SK-N-SH treated with all-trans-retinoic acid at 6 μM for 48 hours (cell line): Measurements from ENCODE around the gene RTP1.

ENCODE experiments used
- ATAC-seq: fragments of 200-7000 bp; cut with Tn5 transposase; 3 replicates; pipeline ENCODE4 v1.9.1; 2020; ENCODE audit warnings: mild to moderate bottlenecking, moderate library complexity
- ARNTL ChIP-seq: fragments of 450-650 bp; formaldehyde crosslinking; IDR thresholded peaks from 2 replicates; pipeline ENCODE4 v1.5.0; 2020; ENCODE audit warnings: low read depth, mild to moderate bottlenecking, moderate library complexity, borderline replicate concordance
- CREB5 ChIP-seq: fragments of 250-450 bp; sonication (Bioruptor Pico); IDR thresholded peaks from 2 replicates; pipeline ENCODE4 v1.5.1; 2020; ENCODE audit warnings: low read depth, mild to moderate bottlenecking, moderate library complexity
- CSDC2 ChIP-seq: fragments of 250-450 bp; sonication (Bioruptor Pico); IDR thresholded peaks from 2 replicates; pipeline ENCODE4 v1.5.0; 2020; ENCODE audit warnings: mild to moderate bottlenecking, moderate library complexity
- CSRNP3 ChIP-seq: fragments of 250-450 bp; sonication (Bioruptor Pico); IDR thresholded peaks from 2 replicates; pipeline ENCODE4 v1.5.1; 2021; ENCODE audit warnings: mild to moderate bottlenecking, moderate library complexity
- GLIS3 ChIP-seq: fragments of 250-450 bp; sonication (Bioruptor Pico); IDR thresholded peaks from 2 replicates; pipeline ENCODE4 v1.5.0; 2020; ENCODE audit warnings: mild to moderate bottlenecking, moderate library complexity
- ISL1 ChIP-seq: fragments of 250-450 bp; sonication (Bioruptor Pico); IDR thresholded peaks from 2 replicates; pipeline ENCODE4 v2.1.2; 2022; ENCODE audit warnings: mild to moderate bottlenecking, moderate library complexity
- OSR1 ChIP-seq: fragments of 250-450 bp; sonication (Bioruptor Pico); IDR thresholded peaks from 2 replicates; pipeline ENCODE4 v1.8.0; 2022; ENCODE audit warnings: moderate library complexity, mild to moderate bottlenecking, inconsistent platforms
- POU6F1 ChIP-seq: fragments of 250-450 bp; sonication (Bioruptor Pico); IDR thresholded peaks from 2 replicates; pipeline ENCODE4 v1.8.0; 2021; ENCODE audit warnings: low read depth, mild to moderate bottlenecking, moderate library complexity, borderline replicate concordance
- PPARA ChIP-seq: fragments of 250-450 bp; sonication (Bioruptor Pico); IDR thresholded peaks from 2 replicates; pipeline ENCODE4 v1.5.0; 2020; ENCODE audit warnings: mild to moderate bottlenecking, borderline replicate concordance
- RARB ChIP-seq: fragments of 250-450 bp; sonication (Bioruptor Pico); IDR thresholded peaks from 2 replicates; pipeline ENCODE4 v1.8.0; 2021; ENCODE audit warnings: mild to moderate bottlenecking, moderate library complexity
- SNAI2 ChIP-seq: fragments of 250-450 bp; sonication (Bioruptor Pico); IDR thresholded peaks from 2 replicates; pipeline ENCODE4 v1.5.0; 2020; ENCODE audit warnings: mild to moderate bottlenecking, moderate library complexity
- TOX ChIP-seq: fragments of 250-450 bp; sonication (Bioruptor Pico); IDR thresholded peaks from 2 replicates; pipeline ENCODE4 v1.8.0; 2021; ENCODE audit warnings: mild to moderate bottlenecking, moderate library complexity, borderline replicate concordance
- ZC3H10 ChIP-seq: fragments of 250-450 bp; sonication (Bioruptor Pico); IDR thresholded peaks from 2 replicates; pipeline ENCODE4 v1.5.1; 2021; ENCODE audit warnings: mild to moderate bottlenecking, moderate library complexity
- ZFP3 ChIP-seq: fragments of 250-450 bp; sonication (Bioruptor Pico); IDR thresholded peaks from 2 replicates; pipeline ENCODE4 v1.5.0; 2020; ENCODE audit warnings: mild to moderate bottlenecking, moderate library complexity
- ZFP30 ChIP-seq: fragments of 450-650 bp; formaldehyde crosslinking; IDR thresholded peaks from 2 replicates; pipeline ENCODE4 v1.5.0; 2022; ENCODE audit warnings: mild to moderate bottlenecking, moderate library complexity
- ZNF565 ChIP-seq: fragments of 450-650 bp; formaldehyde crosslinking; conservative IDR thresholded peaks from 2 replicates; pipeline ENCODE4 v1.5.0; 2020; ENCODE audit warnings: low read depth, mild to moderate bottlenecking, moderate library complexity
- ZNF70 ChIP-seq: fragments of 450-650 bp; formaldehyde crosslinking; IDR thresholded peaks from 2 replicates; pipeline ENCODE4 v1.5.0; 2020; ENCODE audit warnings: mild to moderate bottlenecking, moderate library complexity
- ZNF8 ChIP-seq: fragments of 450-650 bp; formaldehyde crosslinking; IDR thresholded peaks from 2 replicates; pipeline ENCODE4 v1.5.0; 2020; ENCODE audit warnings: mild to moderate bottlenecking, moderate library complexity
- TF ChIP-seq, protein P1 (sequence below): fragments of 250-450 bp; sonication (Bioruptor Pico); IDR thresholded peaks from 2 replicates; pipeline ENCODE4 v1.5.0; 2020; ENCODE audit warnings: mild to moderate bottlenecking, moderate library complexity

RTP1 gene, protein sequence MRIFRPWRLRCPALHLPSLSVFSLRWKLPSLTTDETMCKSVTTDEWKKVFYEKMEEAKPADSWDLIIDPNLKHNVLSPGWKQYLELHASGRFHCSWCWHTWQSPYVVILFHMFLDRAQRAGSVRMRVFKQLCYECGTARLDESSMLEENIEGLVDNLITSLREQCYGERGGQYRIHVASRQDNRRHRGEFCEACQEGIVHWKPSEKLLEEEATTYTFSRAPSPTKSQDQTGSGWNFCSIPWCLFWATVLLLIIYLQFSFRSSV

GRCh38 chr3:187197335-187197649, at the start of gene RTP1:
RTP1 (plus strand) TSS chr3:187197486; CDS start chr3:187197516, 30 bp downstream.
- no peak for ATAC-seq
- TF ChIP-seq ZNF8 (CRISPR knock-in tag), result no peak
- TF ChIP-seq ZFP30 (CRISPR knock-in tag), result no peak

- no peak for TF ChIP-seq CSDC2 (CRISPR knock-in tag)
- TF ChIP-seq GLIS3 (CRISPR knock-in tag), result no peak
- no peak for TF ChIP-seq ZFP3 (CRISPR knock-in tag)
- TF ChIP-seq ZFP30 (CRISPR knock-in tag), result no peak
- TF ChIP-seq ARNTL (CRISPR knock-in tag), result no peak
- TF ChIP-seq ZC3H10 (CRISPR knock-in tag), result no peak
- TF ChIP-seq SNAI2 (CRISPR knock-in tag), result no peak
- no peak for TF ChIP-seq CSRNP3 (CRISPR knock-in tag)
- no peak for TF ChIP-seq ZNF70 (CRISPR knock-in tag)
- no peak for TF ChIP-seq OSR1 (CRISPR knock-in tag)
- TF ChIP-seq POU6F1 (CRISPR knock-in tag), result no peak
- TF ChIP-seq ZNF565 (CRISPR knock-in tag), result no peak
- TF ChIP-seq PPARA (CRISPR knock-in tag), result no peak
- TF ChIP-seq CREB5 (CRISPR knock-in tag), result no peak
- TF ChIP-seq ISL1, result no peak
- no peak for TF ChIP-seq RARB (CRISPR knock-in tag)
- no peak for ATAC-seq
Observed at GRCh38 chr3:187150186-187150585, 47.1 kb upstream of the RTP1 start.

DNA sequence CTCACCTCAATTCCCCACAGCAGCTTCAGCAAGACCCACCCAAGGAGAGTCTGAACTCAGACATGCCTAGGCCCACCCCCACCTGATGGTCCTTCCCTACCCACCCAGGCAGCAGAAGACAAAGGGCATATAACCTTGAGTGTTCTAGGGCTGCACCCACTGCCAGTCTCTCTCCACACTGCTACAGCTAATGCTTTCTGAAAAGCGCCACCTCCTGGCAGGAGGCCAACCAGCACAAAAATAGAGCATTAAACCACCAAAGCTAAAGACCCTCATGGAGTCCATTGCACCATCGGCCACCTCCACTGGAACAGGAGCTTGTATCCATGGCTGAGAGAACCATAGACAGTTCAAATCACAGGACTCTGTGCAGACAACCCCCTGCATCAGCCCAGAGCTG, 46.7 kb upstream of the RTP1 start:
- ATAC-seq, result no peak
- TF ChIP-seq ARNTL (CRISPR knock-in tag), result no peak

DNA sequence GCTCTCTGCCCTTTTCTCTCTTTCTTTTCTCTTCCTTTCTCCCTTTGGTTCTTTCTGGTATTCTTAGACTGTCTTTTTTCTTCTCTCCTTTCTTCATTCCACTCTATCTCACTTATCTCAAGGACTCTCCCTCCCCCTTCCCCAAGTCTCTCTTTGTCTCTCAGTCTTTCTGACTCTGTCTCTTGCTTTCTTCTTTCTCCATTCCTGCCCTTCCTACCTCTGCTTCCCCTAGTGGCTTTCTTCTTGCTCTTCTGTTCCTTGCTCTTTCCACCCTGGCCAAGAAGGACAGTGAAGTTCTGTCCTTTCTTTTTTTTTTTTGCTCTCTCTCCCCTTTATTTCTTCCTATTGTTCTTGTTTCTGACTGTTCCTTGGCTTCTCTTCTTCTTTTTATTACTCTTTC, 35.7 kb upstream of the RTP1 start:
- ATAC-seq, result no peak
- TF ChIP-seq ZFP30 (CRISPR knock-in tag) (no peak), TOX (no peak), ZNF565 (CRISPR knock-in tag) (no peak), POU6F1 (CRISPR knock-in tag) (no peak)
- TF ChIP-seq, protein P1, sequence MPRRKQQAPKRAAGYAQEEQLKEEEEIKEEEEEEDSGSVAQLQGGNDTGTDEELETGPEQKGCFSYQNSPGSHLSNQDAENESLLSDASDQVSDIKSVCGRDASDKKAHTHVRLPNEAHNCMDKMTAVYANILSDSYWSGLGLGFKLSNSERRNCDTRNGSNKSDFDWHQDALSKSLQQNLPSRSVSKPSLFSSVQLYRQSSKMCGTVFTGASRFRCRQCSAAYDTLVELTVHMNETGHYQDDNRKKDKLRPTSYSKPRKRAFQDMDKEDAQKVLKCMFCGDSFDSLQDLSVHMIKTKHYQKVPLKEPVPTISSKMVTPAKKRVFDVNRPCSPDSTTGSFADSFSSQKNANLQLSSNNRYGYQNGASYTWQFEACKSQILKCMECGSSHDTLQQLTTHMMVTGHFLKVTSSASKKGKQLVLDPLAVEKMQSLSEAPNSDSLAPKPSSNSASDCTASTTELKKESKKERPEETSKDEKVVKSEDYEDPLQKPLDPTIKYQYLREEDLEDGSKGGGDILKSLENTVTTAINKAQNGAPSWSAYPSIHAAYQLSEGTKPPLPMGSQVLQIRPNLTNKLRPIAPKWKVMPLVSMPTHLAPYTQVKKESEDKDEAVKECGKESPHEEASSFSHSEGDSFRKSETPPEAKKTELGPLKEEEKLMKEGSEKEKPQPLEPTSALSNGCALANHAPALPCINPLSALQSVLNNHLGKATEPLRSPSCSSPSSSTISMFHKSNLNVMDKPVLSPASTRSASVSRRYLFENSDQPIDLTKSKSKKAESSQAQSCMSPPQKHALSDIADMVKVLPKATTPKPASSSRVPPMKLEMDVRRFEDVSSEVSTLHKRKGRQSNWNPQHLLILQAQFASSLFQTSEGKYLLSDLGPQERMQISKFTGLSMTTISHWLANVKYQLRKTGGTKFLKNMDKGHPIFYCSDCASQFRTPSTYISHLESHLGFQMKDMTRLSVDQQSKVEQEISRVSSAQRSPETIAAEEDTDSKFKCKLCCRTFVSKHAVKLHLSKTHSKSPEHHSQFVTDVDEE (CRISPR knock-in tag), result no peak
